ENCODE results near the gene CYBB. TPM values are rescaled to one million over a fixed set of nuclear protein-coding genes. Genes with fewer than 3 reads are reported as not detected.

The CYBB gene
- total and polyA plus RNA-seq, 4 donors: 16.2 to 110 (median 74.3) TPM

GRCh38 chrX:37759351-37759750 lies 20.5 kb upstream of the CYBB start:
- DNase-seq (no peak), ATAC-seq (ENCODE audit: insufficient read depth, low FRiP score) (no peak)
- 80 to 94% methylated on average over 1 of the region's 1 CpG for WGBS, 2 donors
- Histone ChIP-seq H3K27ac (ENCODE audit: low read depth in 1 of 2, low read length in 1 of 2) (no peak overlapping the region), H3K4me1 (ENCODE audit: control insufficient read depth in 5 of 5, insufficient read depth in 5 of 5, low read length in 5 of 5) (peaks cover 0 to under 1% (median 0%) of the 10 kb centered on the region in 5 donors), H3K9me3 (ENCODE audit: control insufficient read depth in 4 of 4, insufficient read depth in 3 of 4, low read length in 3 of 4) (no peaks in the 10 kb centered on the region), H3K4me3 (no peak overlapping the region), H3K27me3 (ENCODE audit: control insufficient read depth in 3 of 3, insufficient read depth in 3 of 3, low read length in 2 of 3) (peaks cover 0 to 14% (median 0%) of the 10 kb centered on the region in 3 donors), H3K36me3 (ENCODE audit: control insufficient read depth in 4 of 4, insufficient read depth in 4 of 4, low read length in 4 of 4) (no peaks in the 10 kb centered on the region), H3K9ac (ENCODE audit: insufficient read depth in 1 of 2, low read length in 2 of 2) (no peak overlapping the region)
- no peak for TF ChIP-seq CTCF (IDR thresholded peaks at IDR 0.05; ENCODE audit: control extremely low read depth, extremely low read depth)

- H3K9ac ChIP-seq (ENCODE audit: insufficient read depth in 1 of 2, low read length in 2 of 2): no peak overlapping the region
- no peak for ATAC-seq (ENCODE audit: insufficient read depth, low FRiP score)
- peaks cover 0 to 14% (median 0%) of the 10 kb centered on the region in 3 donors for H3K27me3 ChIP-seq (ENCODE audit: control insufficient read depth in 3 of 3, insufficient read depth in 3 of 3, low read length in 2 of 3)
- WGBS, 2 donors: 89 to 98% methylated on average over 2 of the region's 2 CpGs
- no peak for TF ChIP-seq CTCF (IDR thresholded peaks at IDR 0.05; ENCODE audit: control extremely low read depth, extremely low read depth)
- H3K4me3 ChIP-seq: no peak overlapping the region
- H3K27ac ChIP-seq (ENCODE audit: low read depth in 1 of 2, low read length in 1 of 2): no peak overlapping the region
- no peaks in the 10 kb centered on the region for H3K36me3 ChIP-seq (ENCODE audit: control insufficient read depth in 4 of 4, insufficient read depth in 4 of 4, low read length in 4 of 4)
- DNase-seq: no peak
- no peaks in the 10 kb centered on the region for H3K9me3 ChIP-seq (ENCODE audit: control insufficient read depth in 4 of 4, insufficient read depth in 3 of 4, low read length in 3 of 4)
- no peaks in the 10 kb centered on the region for H3K4me1 ChIP-seq (ENCODE audit: control insufficient read depth in 5 of 5, insufficient read depth in 5 of 5, low read length in 5 of 5)
Measured at GRCh38 chrX:37759878-37760418, 19.9 kb upstream of the CYBB start.

- H3K9ac ChIP-seq (ENCODE audit: insufficient read depth in 1 of 2, low read length in 2 of 2): no peak overlapping the region
- no peaks in the 10 kb centered on the region for H3K36me3 ChIP-seq (ENCODE audit: control insufficient read depth in 4 of 4, insufficient read depth in 4 of 4, low read length in 4 of 4)
- peaks cover 0 to under 1% (median 0%) of the 10 kb centered on the region in 4 donors for H3K9me3 ChIP-seq (ENCODE audit: control insufficient read depth in 4 of 4, insufficient read depth in 3 of 4, low read length in 3 of 4)
- no peaks in the 10 kb centered on the region for H3K4me1 ChIP-seq (ENCODE audit: control insufficient read depth in 5 of 5, insufficient read depth in 5 of 5, low read length in 5 of 5)
- H3K4me3 ChIP-seq: no peak overlapping the region
- peaks cover 0 to 14% (median 5%) of the 10 kb centered on the region in 3 donors for H3K27me3 ChIP-seq (ENCODE audit: control insufficient read depth in 3 of 3, insufficient read depth in 3 of 3, low read length in 2 of 3)
- ATAC-seq (ENCODE audit: insufficient read depth, low FRiP score): no peak
- no peak overlapping the region for H3K27ac ChIP-seq (ENCODE audit: low read depth in 1 of 2, low read length in 1 of 2)
- DNase-seq: no peak
- TF ChIP-seq CTCF (IDR thresholded peaks at IDR 0.05; ENCODE audit: control extremely low read depth, extremely low read depth): no peak
Measured at GRCh38 chrX:37763400-37763799, 16.5 kb upstream of the CYBB start.

GRCh38 chrX:37765507-37765906 lies 14.4 kb upstream of the CYBB start:
- no peak overlapping the region for H3K27ac ChIP-seq (ENCODE audit: low read depth in 1 of 2, low read length in 1 of 2)
- no peak for TF ChIP-seq CTCF (IDR thresholded peaks at IDR 0.05; ENCODE audit: control extremely low read depth, extremely low read depth)
- ATAC-seq (ENCODE audit: insufficient read depth, low FRiP score): no peak
- H3K9ac ChIP-seq (ENCODE audit: insufficient read depth in 1 of 2, low read length in 2 of 2): no peak overlapping the region
- H3K27me3 ChIP-seq (ENCODE audit: control insufficient read depth in 3 of 3, insufficient read depth in 3 of 3, low read length in 2 of 3): peaks cover 0 to 14% (median 5%) of the 10 kb centered on the region in 3 donors
- peaks cover 0 to 3% (median 0%) of the 10 kb centered on the region in 4 donors for H3K9me3 ChIP-seq (ENCODE audit: control insufficient read depth in 4 of 4, insufficient read depth in 3 of 4, low read length in 3 of 4)
- H3K4me3 ChIP-seq: no peak overlapping the region
- H3K4me1 ChIP-seq (ENCODE audit: control insufficient read depth in 5 of 5, insufficient read depth in 5 of 5, low read length in 5 of 5): no peaks in the 10 kb centered on the region
- no peak for DNase-seq
- no peaks in the 10 kb centered on the region for H3K36me3 ChIP-seq (ENCODE audit: control insufficient read depth in 4 of 4, insufficient read depth in 4 of 4, low read length in 4 of 4)

Measured in lung (tissue), 12 donors.